ENCODE results near the gene RASSF4. TPM values are rescaled to one million over a fixed set of nuclear protein-coding genes. Genes with fewer than 3 reads are reported as not detected.

RASSF4 gene
- polyA plus RNA-seq, 3 donors: 20.7 to 34.6 (median 24.1) TPM

- no peak for DNase-seq (ENCODE audit: low read depth in 3 of 3, low spot score in 2 of 3)
Observed at GRCh38 chr10:44927352-44927751, 32.2 kb upstream of the RASSF4 start.

- no peak for DNase-seq (ENCODE audit: low read depth in 3 of 3, low spot score in 2 of 3)
Observed at GRCh38 chr10:44928462-44928861, 31.1 kb upstream of the RASSF4 start.

DNA sequence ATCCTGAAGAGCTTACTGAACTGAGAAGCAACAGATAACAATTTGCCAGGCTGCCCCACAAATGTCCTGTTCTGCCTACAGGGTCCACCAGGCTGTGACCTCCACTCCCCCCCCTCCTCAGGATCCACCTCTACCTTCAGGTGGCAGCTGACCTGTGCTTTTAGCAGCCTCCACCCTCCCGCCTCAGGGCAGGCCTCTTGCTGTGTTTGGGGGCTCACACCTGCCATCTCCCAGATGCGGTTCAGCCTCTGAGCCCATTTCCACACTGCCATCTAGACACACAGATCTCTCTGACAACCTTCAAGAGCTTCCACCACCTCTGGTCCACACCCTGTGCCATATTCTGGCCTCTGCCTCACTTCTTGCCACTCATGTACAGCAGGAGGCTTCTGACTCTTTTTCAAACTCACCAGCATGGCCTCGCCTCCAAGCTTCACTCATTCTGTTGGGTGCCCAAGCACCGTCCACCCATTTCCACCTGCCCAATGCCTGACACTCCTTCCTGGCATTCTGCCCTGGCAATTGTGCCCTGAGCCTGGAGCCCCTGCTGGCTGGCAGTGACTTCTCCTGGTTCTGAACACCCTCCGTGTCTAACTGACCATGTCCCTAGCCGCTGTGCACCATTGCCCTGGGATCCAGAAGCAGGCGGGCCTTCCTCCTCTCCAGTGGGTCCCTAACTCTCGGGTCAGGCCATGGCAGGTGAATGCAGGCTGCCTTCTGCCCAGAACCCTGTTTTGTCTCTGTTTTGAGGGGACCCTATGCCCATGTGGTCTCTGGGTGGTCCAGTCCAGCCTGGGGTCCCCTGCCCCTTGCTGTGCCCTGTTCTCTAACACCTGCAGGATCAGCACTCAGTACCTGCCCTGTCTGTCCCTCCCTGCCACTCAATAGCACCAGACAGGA, 30.0 kb upstream of the RASSF4 start:
- DNase-seq (ENCODE audit: low read depth in 3 of 3, low spot score in 2 of 3): no peak

DNA sequence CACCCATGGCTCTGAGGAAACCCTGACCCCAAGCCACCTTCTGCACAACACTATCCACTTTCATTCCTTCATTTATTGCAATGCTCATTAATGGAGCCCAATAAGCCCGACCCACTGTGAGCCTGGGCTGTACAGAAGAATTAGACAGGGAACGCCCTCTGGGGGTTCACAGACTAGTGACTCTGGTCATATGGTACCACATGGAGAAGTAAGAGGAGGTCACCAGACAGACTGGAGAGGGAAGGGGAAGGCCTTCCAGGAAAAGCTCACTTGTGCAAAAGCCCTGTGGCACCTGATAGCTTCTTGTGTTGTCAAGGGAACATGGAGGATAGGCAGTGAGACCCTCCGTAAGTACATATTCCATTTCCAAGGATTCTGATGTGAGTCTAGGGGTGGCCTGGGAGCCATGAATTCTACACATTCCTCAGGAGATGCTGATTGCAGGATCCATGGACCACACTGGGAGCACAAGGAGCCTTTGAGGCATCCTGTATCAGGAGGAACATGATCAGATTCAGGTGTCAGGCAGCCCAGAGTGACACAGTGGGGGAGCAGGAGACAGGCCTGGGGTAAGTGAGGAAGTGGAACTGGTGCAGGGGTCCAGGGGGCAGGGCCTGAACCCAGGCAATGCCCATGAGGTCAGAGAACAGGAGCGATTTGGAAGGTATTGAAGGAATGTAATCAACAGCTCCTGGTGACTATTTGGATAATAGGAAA, 28.5 kb upstream of the RASSF4 start:
- no peak for DNase-seq (ENCODE audit: low read depth in 3 of 3, low spot score in 2 of 3)

DNA sequence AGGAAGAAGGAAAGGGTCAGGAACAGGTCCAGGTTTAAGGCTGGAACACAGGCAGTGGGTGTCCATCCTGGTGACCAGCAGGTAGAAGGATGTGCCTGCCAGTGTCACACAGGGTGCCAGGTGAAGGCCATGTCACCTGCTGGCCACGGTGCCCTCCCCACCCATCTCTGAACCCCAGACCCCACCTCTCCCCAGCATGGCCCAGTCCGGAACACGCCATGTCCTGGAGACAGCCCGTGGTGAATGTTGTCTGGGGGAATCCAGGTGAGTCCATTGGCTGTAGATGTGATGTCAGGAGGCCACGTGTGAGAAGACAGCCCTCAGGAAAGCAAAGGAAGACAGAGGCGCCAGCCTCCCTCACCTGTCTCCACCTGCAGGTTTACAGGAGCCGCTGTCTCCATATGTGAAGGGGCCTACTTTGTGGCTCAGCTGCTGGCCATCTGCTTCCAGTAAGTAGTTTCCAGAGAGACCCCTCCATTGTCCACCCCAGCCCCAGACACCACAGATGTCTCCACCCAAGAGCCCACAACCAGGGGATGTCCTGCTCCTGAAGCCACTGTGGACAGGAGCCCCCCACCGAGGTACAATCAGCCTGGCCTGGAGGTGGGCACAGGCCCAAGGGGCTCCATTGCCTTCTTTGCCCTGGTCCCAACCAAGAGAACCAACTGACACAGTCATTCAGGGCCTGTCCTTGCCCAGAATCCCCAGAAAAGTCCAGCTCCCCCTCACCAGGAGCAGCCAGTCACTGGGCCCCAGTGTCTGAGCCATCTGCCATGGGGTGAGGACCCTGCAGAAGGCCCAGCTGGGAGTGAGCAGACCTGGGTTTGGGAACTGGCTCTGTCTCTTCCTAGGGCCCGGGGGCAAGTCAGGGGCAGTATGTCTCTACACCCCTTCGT, 27.7 kb upstream of the RASSF4 start:
- no peak for DNase-seq (ENCODE audit: low read depth in 3 of 3, low spot score in 2 of 3)

DNA sequence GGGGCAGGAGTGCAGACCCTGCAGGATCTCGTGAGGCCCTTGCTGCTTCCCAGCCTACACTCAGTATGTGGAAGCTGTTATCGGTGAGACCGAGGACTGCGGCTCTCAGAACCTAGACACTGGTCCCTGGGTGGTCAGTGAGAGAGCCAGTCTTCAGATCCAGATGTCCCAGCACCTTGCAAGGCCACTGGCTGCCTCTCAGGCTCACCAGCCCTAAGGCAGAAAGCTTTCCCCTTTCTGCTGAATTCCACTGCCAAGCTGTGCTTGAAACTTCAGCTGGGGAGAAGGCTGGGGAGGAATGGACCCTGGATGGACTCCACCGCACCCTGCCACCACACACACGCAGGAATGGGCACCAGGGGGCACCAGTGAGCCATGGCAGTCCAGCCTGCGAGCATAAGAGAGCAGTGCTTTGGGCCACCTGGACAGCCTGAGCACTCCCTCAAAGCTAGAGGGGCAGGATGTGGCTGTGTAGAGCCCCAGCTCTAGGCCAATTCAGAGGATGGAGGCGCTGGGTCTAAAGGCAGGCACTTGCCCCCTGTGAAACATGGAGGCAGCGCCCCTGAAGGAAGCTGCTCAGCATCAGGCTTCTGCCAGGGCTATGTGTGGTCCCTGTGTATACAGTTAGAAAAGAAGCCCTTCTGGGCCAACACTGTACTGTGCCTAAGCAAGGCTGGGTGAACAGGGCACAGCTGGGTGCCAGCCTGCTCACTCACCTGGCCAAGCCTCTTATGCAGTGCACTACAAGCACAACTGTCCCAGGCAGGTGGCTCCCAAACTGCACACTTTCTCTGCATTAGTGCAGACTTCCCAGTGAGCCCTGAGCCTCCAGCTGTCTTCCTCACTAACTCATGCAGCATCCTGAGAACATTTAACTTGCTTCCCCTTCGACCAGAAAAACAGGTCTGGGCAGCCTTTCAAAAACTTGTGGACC, 26.8 kb upstream of the RASSF4 start:
- peak; percentile 59 to 73 (median 61) for DNase-seq (ENCODE audit: low read depth in 3 of 3, low spot score in 2 of 3)

- DNase-seq (ENCODE audit: low read depth in 3 of 3, low spot score in 2 of 3): no peak
Observed at GRCh38 chr10:44933451-44934321, 25.9 kb upstream of the RASSF4 start.

GRCh38 chr10:44934416-44935200, 25.0 kb upstream of the RASSF4 start:
- DNase-seq (ENCODE audit: low read depth in 3 of 3, low spot score in 2 of 3): no peak

DNA sequence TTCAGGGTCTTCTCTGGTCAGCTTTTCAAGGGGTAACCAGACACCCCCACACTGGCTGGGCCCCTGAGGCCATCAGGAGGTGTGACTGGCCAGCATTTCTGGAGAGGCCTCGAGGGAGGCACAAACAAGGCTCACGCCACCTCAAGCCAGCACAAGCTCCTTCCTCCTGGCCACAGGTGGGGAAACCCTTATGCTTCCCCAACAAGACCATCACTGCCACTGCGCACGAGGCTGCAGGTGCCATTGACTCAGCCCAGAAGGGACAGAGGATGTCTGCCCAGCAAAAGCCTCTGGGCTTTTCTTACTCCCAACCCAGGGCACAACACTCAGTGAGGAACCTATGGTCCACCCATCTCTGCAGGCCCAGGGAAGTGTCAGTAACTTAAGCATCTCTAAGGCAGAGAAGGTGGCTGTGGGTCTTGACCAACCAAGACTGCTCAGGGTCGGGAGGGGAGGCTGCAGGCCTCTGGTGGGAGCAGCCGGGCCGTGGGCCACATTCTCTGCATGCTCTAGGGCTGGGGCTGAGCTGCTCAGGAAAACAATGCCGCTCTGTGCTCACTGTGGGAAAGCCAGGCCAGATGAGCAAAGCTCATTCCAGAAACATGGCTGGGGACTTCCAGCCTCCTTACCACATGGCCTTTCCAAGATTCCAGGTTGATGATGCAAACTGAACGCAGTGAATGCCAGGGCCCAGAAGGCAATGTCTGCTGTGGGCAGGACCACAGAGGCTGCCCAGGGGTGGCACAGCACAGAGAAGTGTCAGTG, 24.2 kb upstream of the RASSF4 start:
- DNase-seq (ENCODE audit: low read depth in 3 of 3, low spot score in 2 of 3): no peak

- DNase-seq (ENCODE audit: low read depth in 3 of 3, low spot score in 2 of 3): no peak
Observed at GRCh38 chr10:44935966-44936295, 23.7 kb upstream of the RASSF4 start.

- no peak for DNase-seq (ENCODE audit: low read depth in 3 of 3, low spot score in 2 of 3)
Observed at GRCh38 chr10:44936314-44936975, 23.2 kb upstream of the RASSF4 start.

- no peak for DNase-seq (ENCODE audit: low read depth in 3 of 3, low spot score in 2 of 3)
Observed at GRCh38 chr10:44937196-44938005, 22.2 kb upstream of the RASSF4 start.

GRCh38 chr10:44938956-44939355, 20.6 kb upstream of the RASSF4 start:
- DNase-seq (ENCODE audit: low read depth in 3 of 3, low spot score in 2 of 3): no peak

GRCh38 chr10:44939691-44940401, 19.8 kb upstream of the RASSF4 start:
- no peak for DNase-seq (ENCODE audit: low read depth in 3 of 3, low spot score in 2 of 3)

DNA sequence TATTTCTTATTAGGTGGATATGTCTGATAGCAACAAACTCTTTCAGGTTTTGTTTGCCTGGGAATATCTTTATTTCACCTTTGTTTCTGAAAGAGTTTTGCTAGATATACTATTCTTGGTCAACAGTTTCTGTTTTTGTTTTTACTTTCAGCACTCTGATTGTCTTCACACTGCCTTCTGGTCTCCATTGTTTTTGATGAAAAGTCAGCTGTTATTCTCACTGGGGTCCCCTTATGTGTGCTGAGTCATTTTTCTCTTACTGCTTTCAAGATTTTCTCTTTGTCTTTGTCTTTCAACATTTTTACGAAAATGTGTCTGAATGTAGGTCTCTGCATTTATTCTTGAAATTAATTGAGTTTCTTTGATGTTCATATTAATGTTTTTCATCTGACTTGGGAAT, 15.2 kb upstream of the RASSF4 start:
- DNase-seq (ENCODE audit: low read depth in 3 of 3, low spot score in 2 of 3): no peak

DNA sequence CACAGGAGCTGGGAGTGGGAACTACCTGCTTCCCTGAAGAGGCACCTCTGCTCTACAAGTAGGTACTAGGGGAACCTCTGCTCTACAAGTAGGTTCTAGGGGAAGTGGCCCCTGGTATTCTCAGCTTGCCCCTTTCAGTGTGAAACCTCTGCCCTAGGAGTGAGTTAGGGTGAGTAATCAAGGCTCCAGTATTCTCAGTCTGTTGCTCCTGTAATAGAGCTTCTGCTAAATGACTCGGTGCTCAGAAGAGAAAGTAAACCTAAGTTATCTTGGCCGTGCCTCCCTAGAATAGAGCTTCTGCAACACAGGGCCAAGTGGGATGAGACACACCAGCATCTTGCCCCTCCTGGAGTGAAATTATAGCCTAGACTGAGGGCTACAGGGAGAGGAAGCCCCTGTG, 13.4 kb upstream of the RASSF4 start:
- no peak for DNase-seq (ENCODE audit: low read depth in 3 of 3, low spot score in 2 of 3)
